ENCODE data around the gene EFCAB12. TPM values are rescaled to one million over a fixed set of nuclear protein-coding genes. Genes with fewer than 3 reads are reported as not detected.

EFCAB12 gene
- total RNA-seq, 2 experiments from 2014 or later = 1.1 to 2.5 TPM

DNA sequence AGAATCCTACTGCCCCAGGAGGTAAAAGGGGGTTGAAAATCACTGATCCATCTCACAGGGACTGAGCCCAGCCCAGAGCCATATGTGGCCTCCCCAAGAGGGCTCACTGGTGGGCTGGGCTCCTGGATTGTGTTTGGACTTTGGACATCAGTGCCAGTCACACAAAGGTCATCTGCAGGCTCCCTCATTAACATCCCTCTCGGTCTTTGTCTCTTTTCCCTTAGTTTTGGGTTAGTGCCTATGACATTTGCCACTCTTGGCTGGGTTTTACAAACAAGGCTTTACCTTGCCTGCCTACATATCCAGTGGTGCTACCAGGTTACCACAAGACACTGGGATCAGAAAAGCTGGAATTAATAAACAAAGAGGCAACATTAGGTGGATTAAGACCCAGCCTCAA is 39.5 kb upstream of the EFCAB12 start:
- Histone ChIP-seq H3K4me2 (ENCODE audit: low read length) (no peak overlapping the region), H3K9me3 (ENCODE audit: low read length) (no peaks in the 10 kb centered on the region), H3K4me3 (ENCODE audit: low read depth, low read length, poor library complexity, severe bottlenecking) (no peak overlapping the region), H3K36me3 (ENCODE audit: insufficient read depth, low read length) (peaks cover 3% of the 10 kb centered on the region; the same call in 1 of the 2 replicates), H4K20me1 (ENCODE audit: insufficient read depth, low read length) (no peaks in the 10 kb centered on the region), H3K79me2 (ENCODE audit: insufficient read depth, low read depth, low read length) (no peaks in the 10 kb centered on the region), H3K27ac (ENCODE audit: low read depth, low read length, poor library complexity, severe bottlenecking) (no peak overlapping the region), H3K9me2 (ENCODE audit: insufficient read depth, low read length) (no peaks in the 10 kb centered on the region), H3K4me1 (ENCODE audit: insufficient read depth, low read length, poor library complexity, severe bottlenecking) (no peaks in the 10 kb centered on the region), H2AFZ (ENCODE audit: low read length) (no peak overlapping the region)
- no TSS peak for BruUV-seq (replicated peaks)
- TF ChIP-seq EZH2phosphoT487 (IDR thresholded peaks at IDR 0.05; ENCODE audit: borderline replicate concordance, low read depth, low read length) = no peak
- TF ChIP-seq, protein P1, sequence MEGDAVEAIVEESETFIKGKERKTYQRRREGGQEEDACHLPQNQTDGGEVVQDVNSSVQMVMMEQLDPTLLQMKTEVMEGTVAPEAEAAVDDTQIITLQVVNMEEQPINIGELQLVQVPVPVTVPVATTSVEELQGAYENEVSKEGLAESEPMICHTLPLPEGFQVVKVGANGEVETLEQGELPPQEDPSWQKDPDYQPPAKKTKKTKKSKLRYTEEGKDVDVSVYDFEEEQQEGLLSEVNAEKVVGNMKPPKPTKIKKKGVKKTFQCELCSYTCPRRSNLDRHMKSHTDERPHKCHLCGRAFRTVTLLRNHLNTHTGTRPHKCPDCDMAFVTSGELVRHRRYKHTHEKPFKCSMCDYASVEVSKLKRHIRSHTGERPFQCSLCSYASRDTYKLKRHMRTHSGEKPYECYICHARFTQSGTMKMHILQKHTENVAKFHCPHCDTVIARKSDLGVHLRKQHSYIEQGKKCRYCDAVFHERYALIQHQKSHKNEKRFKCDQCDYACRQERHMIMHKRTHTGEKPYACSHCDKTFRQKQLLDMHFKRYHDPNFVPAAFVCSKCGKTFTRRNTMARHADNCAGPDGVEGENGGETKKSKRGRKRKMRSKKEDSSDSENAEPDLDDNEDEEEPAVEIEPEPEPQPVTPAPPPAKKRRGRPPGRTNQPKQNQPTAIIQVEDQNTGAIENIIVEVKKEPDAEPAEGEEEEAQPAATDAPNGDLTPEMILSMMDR (conservative IDR thresholded peaks at IDR 0.05; ENCODE audit: low read length) = no peak
- intact Hi-C loops (cut with micrococcal nuclease; ENCODE audit: unreplicated experiment) = no loop called here
- DNase-seq (ENCODE audit: low spot score) = no peak
- POLR2A ChIA-PET = no interaction called here
- CTCF ChIA-PET (ENCODE audit: unreplicated experiment) = no interaction called here

DNA sequence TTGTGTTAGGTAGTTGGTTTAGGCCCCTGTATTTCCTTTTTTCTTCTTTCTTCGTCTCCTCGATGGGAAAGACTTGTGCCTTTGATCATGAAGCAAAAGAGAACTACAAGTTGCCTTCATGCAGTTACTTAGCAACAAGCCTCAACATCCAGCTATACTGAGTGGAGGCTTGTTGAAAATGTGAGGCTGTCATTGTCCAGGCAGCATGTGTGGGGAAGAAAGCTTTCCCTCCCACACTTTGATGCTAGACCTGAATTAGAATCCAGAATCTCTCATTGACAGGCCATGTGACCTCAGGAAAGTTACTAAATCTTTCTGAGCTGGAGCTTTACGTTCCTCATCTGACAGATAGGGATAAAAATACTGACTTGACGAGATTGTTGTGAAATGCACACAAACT is 35.3 kb upstream of the EFCAB12 start:
- POLR2A ChIA-PET = interaction anchor here (1.4 kb wide), 1 partner anchor 20 kb away, joined by 3 read pairs; no protein-coding TSS in a partner anchor
- peaks cover 3% of the 10 kb centered on the region; the same call in 1 of the 2 replicates for H3K36me3 ChIP-seq (ENCODE audit: insufficient read depth, low read length)
- H3K79me2 ChIP-seq (ENCODE audit: insufficient read depth, low read depth, low read length) = no peaks in the 10 kb centered on the region
- no peak overlapping the region for H2AFZ ChIP-seq (ENCODE audit: low read length)
- no peaks in the 10 kb centered on the region for H4K20me1 ChIP-seq (ENCODE audit: insufficient read depth, low read length)
- BruUV-seq (replicated peaks) = no TSS peak
- no peaks in the 10 kb centered on the region for H3K9me3 ChIP-seq (ENCODE audit: low read length)
- TF ChIP-seq, protein P1 (conservative IDR thresholded peaks at IDR 0.05; ENCODE audit: low read length) = no peak
- H3K27ac ChIP-seq (ENCODE audit: low read depth, low read length, poor library complexity, severe bottlenecking) = no peak overlapping the region
- no peak for DNase-seq (ENCODE audit: low spot score)
- CTCF ChIA-PET (ENCODE audit: unreplicated experiment) = no interaction called here
- intact Hi-C loops (cut with micrococcal nuclease; ENCODE audit: unreplicated experiment) = no loop called here
- no peak overlapping the region for H3K4me3 ChIP-seq (ENCODE audit: low read depth, low read length, poor library complexity, severe bottlenecking)
- no peak overlapping the region for H3K4me2 ChIP-seq (ENCODE audit: low read length)
- H3K4me1 ChIP-seq (ENCODE audit: insufficient read depth, low read length, poor library complexity, severe bottlenecking) = no peaks in the 10 kb centered on the region
- no peaks in the 10 kb centered on the region for H3K9me2 ChIP-seq (ENCODE audit: insufficient read depth, low read length)

DNA sequence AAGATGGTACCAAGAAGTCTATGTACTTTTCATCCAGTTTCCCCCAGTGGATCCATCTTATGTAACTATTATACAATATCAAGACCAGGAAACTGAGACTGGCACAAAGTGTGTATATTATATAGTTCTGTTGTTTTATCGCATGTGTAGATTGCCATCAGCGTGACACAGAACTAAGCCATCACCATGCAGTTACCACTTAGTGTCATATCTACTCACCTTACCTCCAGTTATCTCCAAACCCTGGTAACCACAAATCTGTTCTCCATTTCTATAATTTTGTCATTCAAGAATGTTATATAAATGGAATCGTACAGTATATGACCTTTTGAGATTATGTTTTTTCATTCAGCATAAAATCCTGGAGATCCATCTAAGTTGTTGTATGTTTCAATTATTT is 34.7 kb upstream of the EFCAB12 start:
- CTCF ChIA-PET (ENCODE audit: unreplicated experiment) = no interaction called here

More for the DNA sequence above, 34.7 kb upstream of the EFCAB12 start:
- Histone ChIP-seq H3K79me2 (ENCODE audit: insufficient read depth, low read depth, low read length) (no peaks in the 10 kb centered on the region), H3K4me1 (ENCODE audit: insufficient read depth, low read length, poor library complexity, severe bottlenecking) (no peaks in the 10 kb centered on the region), H3K9me2 (ENCODE audit: insufficient read depth, low read length) (no peaks in the 10 kb centered on the region), H3K4me3 (ENCODE audit: low read depth, low read length, poor library complexity, severe bottlenecking) (no peak overlapping the region), H3K27ac (ENCODE audit: low read depth, low read length, poor library complexity, severe bottlenecking) (no peak overlapping the region), H2AFZ (ENCODE audit: low read length) (no peak overlapping the region), H3K36me3 (ENCODE audit: insufficient read depth, low read length) (peaks cover 3% of the 10 kb centered on the region; the same call in 1 of the 2 replicates), H3K4me2 (ENCODE audit: low read length) (no peak overlapping the region), H3K9me3 (ENCODE audit: low read length) (no peaks in the 10 kb centered on the region), H4K20me1 (ENCODE audit: insufficient read depth, low read length) (no peaks in the 10 kb centered on the region)
- DNase-seq (ENCODE audit: low spot score) = no peak
- TF ChIP-seq EZH2phosphoT487 (IDR thresholded peaks at IDR 0.05; ENCODE audit: borderline replicate concordance, low read depth, low read length) = no peak
- TF ChIP-seq, protein P1 (conservative IDR thresholded peaks at IDR 0.05; ENCODE audit: low read length) = no peak
- no TSS peak for BruUV-seq (replicated peaks)
- POLR2A ChIA-PET = no interaction called here
- intact Hi-C loops (cut with micrococcal nuclease; ENCODE audit: unreplicated experiment) = no loop called here
